HAP-1 (cell line): ENCODE data around the gene STAG2.
"Not testable (repeated sequence)": the region's sequence is repeated elsewhere in the genome, so short reads cannot be mapped to it uniquely, and the experiment has no call there.

Source experiments
- DNase-seq, 2 experiments: peaks; one replicate each; pipeline ENCODE4 v3.0.0-alpha.2; 2016 to 2020; ENCODE audit warnings: low spot score in 2 of 2
- H3K27me3 ChIP-seq: fragments of 250-450 bp; sonication (Bioruptor Pico); 2 replicates; pipeline ENCODE4 v1.5.1; 2020; ENCODE audit warnings: low read depth, mild to moderate bottlenecking, moderate library complexity
- H3K36me3 ChIP-seq: fragments of 250-450 bp; sonication (Bioruptor Pico); replicated peaks from 2 replicates; pipeline ENCODE4 v1.5.1; 2020; ENCODE audit warnings: mild to moderate bottlenecking
- H3K4me1 ChIP-seq: fragments of 250-450 bp; sonication (Bioruptor Pico); 2 replicates; pipeline ENCODE4 v1.5.1; 2020; ENCODE audit warnings: mild to moderate bottlenecking
- H3K4me3 ChIP-seq: fragments of 250-450 bp; sonication (Bioruptor Pico); 2 replicates; pipeline ENCODE4 v1.5.1; 2020; ENCODE audit warnings: mild to moderate bottlenecking, moderate library complexity
- H3K9me3 ChIP-seq: fragments of 250-450 bp; sonication (Bioruptor Pico); 2 replicates; pipeline ENCODE4 v1.5.1; 2020; ENCODE audit warnings: mild to moderate bottlenecking, moderate library complexity
- in situ Hi-C: fragments of 300-500 bp; cut with MboI; formaldehyde crosslinking; loops from 3 replicates; pipeline ENCODE4 v1.14.3; 2020; ENCODE audit warnings: low sequenced_read_pairs, inconsistent platforms, mixed read lengths

The STAG2 gene

DNA sequence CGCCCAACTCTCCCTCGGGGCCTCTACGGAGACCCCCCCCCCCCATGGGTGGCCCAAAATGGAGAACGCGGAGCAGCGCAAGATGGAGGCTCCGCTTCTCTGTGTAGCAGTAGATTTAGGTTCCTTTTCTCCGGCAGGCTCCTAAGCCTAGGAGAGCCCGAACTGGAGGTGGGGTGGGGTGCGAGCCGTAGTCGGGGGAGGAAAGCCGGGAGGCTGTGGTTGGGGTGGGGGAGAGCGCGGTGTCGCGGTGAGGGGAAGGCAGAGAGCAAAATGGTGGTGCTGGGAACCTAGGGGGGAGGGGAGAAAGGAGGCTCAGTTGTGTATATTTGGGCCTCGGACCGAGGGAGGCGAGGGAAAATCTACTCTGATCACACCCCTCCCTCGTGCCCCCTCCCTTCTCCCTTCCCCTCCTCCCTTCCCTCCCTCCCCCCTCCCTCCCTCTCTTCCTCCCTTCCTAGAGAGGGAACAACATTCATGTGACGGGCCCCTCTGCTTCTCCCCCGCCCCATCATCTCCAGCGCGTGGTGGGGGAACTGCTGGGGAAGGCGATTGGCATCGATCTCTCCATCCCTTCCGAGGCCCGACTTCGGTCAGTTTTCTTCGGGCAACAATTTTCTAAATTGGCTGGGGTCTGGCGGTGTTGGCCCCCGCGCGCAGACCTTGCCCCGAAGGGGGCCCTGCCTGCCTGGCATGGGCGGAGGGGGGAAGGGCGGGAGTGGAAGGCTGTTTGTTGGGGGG, at the start of gene STAG2:
STAG2 (plus strand) TSS at position 439 of the 738 bp plus-strand sequence. CDS start 60,922 bp downstream, outside the sequence.
- in situ Hi-C loops: no loop called here
- peak within 1 kb of the TSS; percentile 75 for H3K4me3 ChIP-seq
- peaks cover 26% of the 10 kb centered on the region for H3K4me1 ChIP-seq
- peak; percentile 96 for DNase-seq
- no peaks in the 10 kb centered on the region for H3K9me3 ChIP-seq
- H3K36me3 ChIP-seq: no peaks in the 10 kb centered on the region
- H3K27me3 ChIP-seq: no peaks in the 10 kb centered on the region

- Histone ChIP-seq H3K36me3 (no peaks in the 10 kb centered on the region), H3K27me3 (no peaks in the 10 kb centered on the region), H3K4me3 (no peak overlapping the region), H3K9me3 (no peaks in the 10 kb centered on the region), H3K4me1 (no peaks in the 10 kb centered on the region)
- no peak for DNase-seq
- in situ Hi-C loops: no loop called here
Observed at GRCh38 chrX:123917069-123917468, 44.4 kb upstream of the STAG2 start.

- Histone ChIP-seq H3K27me3 (no peaks in the 10 kb centered on the region), H3K9me3 (no peaks in the 10 kb centered on the region), H3K4me3 (no peak overlapping the region), H3K4me1 (no peaks in the 10 kb centered on the region), H3K36me3 (no peaks in the 10 kb centered on the region)
- in situ Hi-C loops: no loop called here
- DNase-seq: no peak
Observed at GRCh38 chrX:123918106-123918721, 43.3 kb upstream of the STAG2 start.

DNA sequence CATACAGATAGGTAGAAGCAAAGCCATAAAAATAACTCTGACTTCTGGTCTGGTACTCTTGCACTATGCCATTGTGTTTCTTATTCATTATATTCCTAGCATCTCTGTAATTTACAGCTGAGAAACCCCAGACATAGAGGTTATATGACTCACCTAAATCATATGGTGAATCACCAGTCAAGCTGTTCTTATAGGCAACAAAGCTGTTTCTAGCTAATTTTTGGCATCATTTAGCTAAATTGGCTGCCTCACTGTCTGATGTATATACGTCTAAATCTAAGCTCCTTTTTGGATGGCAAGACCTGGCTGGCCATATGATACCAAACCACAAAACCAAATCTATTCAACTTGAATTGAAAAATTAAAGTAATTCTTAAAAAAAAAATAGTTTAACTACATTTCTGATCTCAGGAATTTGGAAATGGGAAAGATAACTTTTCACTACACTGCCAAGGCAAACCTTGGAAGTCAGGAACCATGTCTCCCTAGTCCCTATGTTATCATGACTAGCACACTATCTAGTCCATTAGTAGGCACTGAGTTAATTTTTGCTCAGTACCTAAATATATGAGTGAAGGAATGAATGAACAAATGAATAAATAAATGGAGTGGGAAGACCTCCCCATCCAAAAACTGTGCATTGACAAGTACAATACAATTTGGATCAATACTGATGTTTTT, 41.3 kb upstream of the STAG2 start:
- Histone ChIP-seq H3K27me3 (no peaks in the 10 kb centered on the region), H3K4me3 (no peak overlapping the region), H3K9me3 (no peaks in the 10 kb centered on the region), H3K4me1 (no peaks in the 10 kb centered on the region), H3K36me3 (no peaks in the 10 kb centered on the region)
- in situ Hi-C loops: no loop called here
- DNase-seq: no peak

DNA sequence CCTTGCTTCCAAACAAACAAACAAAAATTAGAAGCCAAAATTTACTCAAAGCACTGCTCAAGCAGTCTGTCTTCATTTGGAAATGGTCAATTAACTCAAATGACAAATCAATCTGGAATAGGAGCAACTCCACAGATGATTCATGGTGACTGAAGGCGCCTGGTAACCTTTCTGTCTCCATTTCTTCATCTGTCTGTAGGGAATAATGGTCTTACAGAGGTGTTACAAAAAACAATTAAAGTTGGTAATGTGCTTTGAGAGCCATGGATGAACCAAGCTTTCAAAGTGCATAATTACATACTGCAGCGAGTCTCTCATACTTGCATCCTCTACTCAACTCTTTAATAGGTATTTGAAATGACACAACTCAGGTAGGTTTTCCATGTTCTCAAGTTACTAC, 38.3 kb upstream of the STAG2 start:
- H3K4me3 ChIP-seq: no peak overlapping the region
- H3K4me1 ChIP-seq: no peaks in the 10 kb centered on the region; the same call in 1 of the 2 replicates
- in situ Hi-C loops: no loop called here
- DNase-seq: no peak
- no peaks in the 10 kb centered on the region for H3K27me3 ChIP-seq
- H3K9me3 ChIP-seq: no peaks in the 10 kb centered on the region
- H3K36me3 ChIP-seq: no peaks in the 10 kb centered on the region

DNA sequence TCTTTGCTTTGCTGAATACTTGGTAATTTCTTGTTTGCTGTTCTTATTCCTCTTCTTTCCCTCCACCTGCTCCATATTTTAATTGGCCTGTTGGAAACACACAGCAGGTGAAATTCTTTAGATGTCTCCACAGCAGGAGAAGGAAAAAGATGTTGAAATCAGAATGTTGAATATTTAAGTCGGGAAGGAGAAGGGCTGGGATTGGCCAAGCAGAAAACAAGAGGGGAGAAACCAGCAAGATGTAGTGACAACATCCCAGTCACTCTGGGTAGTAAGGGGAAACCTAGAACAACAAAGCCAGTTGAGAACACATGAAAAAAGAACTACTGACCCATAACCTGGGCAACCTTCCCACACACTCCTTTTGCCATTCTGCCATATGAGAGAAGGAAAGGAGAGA, 37.3 kb upstream of the STAG2 start:
- in situ Hi-C loops: no loop called here
- no peak for DNase-seq
- H3K4me1 ChIP-seq: no peaks in the 10 kb centered on the region; the same call in 1 of the 2 replicates
- no peaks in the 10 kb centered on the region for H3K27me3 ChIP-seq
- H3K36me3 ChIP-seq: no peaks in the 10 kb centered on the region
- no peaks in the 10 kb centered on the region for H3K9me3 ChIP-seq
- H3K4me3 ChIP-seq: no peak overlapping the region

DNA sequence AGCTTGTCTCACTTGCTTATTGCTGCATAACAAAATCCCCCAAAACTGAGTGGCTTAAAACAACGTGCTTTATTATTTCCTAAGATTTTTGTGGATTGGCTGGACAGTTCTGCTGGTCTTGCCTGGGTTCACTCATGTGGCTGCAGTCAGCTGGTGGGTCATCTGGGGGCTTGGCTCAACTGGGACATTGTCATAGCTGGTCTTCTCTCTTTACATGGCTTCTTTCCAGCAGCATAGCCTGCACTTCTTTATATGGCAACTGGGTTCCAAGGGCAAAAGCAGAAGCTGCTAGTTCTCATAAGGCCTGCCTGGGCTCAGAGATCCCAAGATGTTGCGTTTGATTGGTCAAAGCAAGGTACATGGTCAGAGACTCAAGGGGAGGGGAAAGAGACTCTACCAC, 33.7 kb upstream of the STAG2 start:
- DNase-seq: no peak
- in situ Hi-C loops: no loop called here
- Histone ChIP-seq H3K4me3 (no peak overlapping the region), H3K9me3 (peaks cover 7% of the 10 kb centered on the region), H3K4me1 (no peaks in the 10 kb centered on the region; the same call in 1 of the 2 replicates), H3K36me3 (no peaks in the 10 kb centered on the region; the same call in 1 of the 2 replicates), H3K27me3 (no peaks in the 10 kb centered on the region)

DNA sequence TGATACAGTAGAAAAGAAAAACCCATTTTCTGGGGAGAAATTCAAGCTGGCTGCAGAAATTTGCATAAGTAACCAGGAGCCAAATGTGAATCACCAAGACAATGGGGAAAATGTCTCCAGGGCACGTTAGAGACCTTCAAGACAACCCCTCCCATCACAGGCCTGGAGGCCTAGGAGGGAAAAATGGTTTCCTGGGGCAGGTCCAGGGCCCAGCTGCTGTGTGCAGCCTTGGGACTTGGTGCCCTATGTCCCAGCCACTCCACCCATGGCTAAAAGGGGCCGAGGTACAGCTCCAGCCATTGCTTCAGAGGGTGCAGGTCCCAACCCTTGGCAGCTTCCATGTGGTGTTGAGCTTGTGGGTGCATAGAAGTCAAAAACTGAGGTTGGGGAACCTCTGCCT, 29.5 kb upstream of the STAG2 start:
- H3K4me3 ChIP-seq, H3K9me3 ChIP-seq, in situ Hi-C loops: not testable (repeated sequence)

DNA sequence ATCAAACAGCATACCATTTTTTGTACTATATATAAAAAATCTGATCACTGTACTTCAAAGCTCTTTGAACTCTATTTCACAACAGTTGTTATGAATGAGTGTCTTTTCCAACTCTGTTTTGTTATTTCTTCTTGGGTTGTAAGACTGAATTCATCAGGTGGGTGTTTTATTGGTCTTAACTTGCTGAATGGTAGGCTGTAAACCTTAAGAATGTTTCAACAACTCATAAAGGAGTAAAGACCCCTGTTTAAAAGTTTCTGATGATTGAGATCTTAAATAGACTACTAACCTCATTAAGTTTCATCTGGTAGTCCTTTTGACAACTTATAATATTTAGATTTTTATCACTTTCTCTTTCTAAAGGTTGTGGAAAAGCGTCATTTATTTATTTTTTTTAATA, 18.4 kb upstream of the STAG2 start:
- H3K4me3 ChIP-seq: no peak overlapping the region
- in situ Hi-C loops: no loop called here
- no peaks in the 10 kb centered on the region for H3K27me3 ChIP-seq
- peak in 1 of 2 experiments; percentile 75 for DNase-seq
- no peaks in the 10 kb centered on the region for H3K9me3 ChIP-seq
- H3K4me1 ChIP-seq: peaks cover 19% of the 10 kb centered on the region
- H3K36me3 ChIP-seq: no peaks in the 10 kb centered on the region

More for the DNA sequence above, 29.5 kb upstream of the STAG2 start:
- not testable (repeated sequence) for H3K36me3 ChIP-seq, H3K4me1 ChIP-seq, DNase-seq, H3K27me3 ChIP-seq

DNA sequence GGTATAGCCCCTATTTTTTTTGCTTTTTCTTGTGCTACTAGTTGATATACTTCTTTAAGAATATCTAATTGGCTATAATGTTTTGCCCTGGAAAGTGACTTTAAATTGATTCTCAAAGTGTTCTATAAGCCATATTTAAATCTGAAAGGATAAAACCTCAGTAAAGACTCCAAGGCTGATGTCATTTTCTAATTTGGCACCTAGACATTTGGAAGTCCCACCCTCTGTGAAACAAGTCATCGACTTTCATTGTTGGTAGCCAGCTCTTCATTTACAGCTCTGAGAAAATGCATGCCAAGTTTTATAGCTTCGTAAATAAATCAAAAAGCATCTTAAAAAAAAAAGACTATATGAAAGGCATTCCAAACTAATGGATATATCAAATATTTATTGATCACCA, 18.0 kb upstream of the STAG2 start:
- in situ Hi-C loops: no loop called here
- Histone ChIP-seq H3K4me1 (peaks cover 19% of the 10 kb centered on the region), H3K36me3 (no peaks in the 10 kb centered on the region), H3K9me3 (no peaks in the 10 kb centered on the region), H3K4me3 (no peak overlapping the region), H3K27me3 (no peaks in the 10 kb centered on the region)
- DNase-seq: peak; percentile 29 to 77

DNA sequence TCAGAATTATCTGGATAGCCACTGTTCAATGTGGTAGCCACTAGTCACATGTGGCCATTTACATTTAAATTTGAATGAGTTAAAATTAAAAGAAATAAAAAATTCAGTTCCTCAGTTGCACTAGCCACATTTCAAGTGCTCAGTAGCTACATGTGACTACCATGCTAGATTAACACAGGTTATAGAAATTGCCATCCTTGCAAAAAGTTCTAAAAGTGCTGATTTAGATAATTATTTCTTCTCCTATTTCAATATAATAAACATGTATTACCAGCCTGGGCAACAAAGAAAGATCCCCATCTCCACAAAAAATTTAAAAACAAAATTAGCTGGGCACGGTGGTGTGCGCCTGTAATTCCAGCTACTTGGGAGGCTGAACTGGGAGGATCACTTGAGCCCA, 11.7 kb upstream of the STAG2 start:
- Histone ChIP-seq H3K4me1 (peaks cover 4% of the 10 kb centered on the region), H3K9me3 (no peaks in the 10 kb centered on the region), H3K4me3 (no peak overlapping the region), H3K27me3 (no peaks in the 10 kb centered on the region), H3K36me3 (no peaks in the 10 kb centered on the region)
- in situ Hi-C loops: no loop called here
- no peak for DNase-seq

DNA sequence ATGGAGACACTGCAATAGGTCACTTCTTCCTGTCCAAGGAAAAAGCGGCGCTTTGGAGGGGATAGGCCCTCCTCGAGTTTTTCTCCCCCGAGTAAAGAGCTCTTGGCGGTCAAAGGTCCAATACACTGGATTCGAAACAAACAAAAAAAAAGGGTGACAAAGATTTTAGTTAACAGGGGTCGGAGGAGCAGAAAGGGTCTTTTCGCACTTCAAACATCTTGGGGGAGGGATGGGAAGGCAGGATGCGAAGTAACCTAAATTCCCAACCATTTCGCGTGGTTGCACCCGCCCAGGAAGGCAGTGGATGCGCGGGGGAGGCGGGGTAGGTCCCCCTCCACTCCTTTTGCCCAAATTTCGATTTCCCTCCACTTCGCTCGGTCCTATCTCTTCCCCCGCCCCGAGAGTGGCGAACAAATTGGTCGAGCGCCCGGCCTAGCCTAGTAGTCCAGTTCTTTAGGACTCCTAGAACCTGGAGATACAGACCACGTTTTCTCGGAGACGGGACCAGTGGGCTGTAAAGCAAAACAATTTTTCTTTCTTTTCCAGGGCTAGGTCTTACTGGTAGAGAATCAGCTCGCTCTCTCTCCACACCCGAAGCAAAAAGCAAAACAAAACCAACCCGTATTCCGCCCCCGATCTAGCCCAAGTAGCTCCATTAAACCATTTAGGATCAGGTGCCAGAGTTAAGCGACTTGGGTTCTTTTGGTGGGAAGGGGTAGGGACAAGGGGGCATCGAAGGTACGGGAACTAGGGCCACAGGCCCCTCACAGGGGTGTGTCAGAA, 2.0 kb upstream of the STAG2 start:
- peak; percentile 57 to 65 for DNase-seq
- Histone ChIP-seq H3K27me3 (no peaks in the 10 kb centered on the region), H3K4me1 (peaks cover 17% of the 10 kb centered on the region), H3K36me3 (no peaks in the 10 kb centered on the region), H3K4me3 (peak overlapping the region; percentile 75), H3K9me3 (no peaks in the 10 kb centered on the region)
- in situ Hi-C loops: no loop called here

GRCh38 chrX:123960956-123961267, 594 bp upstream of the STAG2 start:
- H3K9me3 ChIP-seq: no peaks in the 10 kb centered on the region
- H3K27me3 ChIP-seq: no peaks in the 10 kb centered on the region
- no peak for DNase-seq
- no peaks in the 10 kb centered on the region for H3K36me3 ChIP-seq
- peak overlapping the region; percentile 75 for H3K4me3 ChIP-seq
- H3K4me1 ChIP-seq: peaks cover 24% of the 10 kb centered on the region
- in situ Hi-C loops: no loop called here
